HG03025 (cell line): ENCODE results near the gene TAF1C.

Experiments used
- ATAC-seq: cut with Tn5 transposase; IDR thresholded peaks from one replicate; pipeline ENCODE4 v1.9.1; 2021; ENCODE audit warnings: mild to moderate bottlenecking, moderate library complexity; ENCODE audit not compliant: unreplicated experiment, low FRiP score

TAF1C gene

GRCh38 chr16:84166796-84167695, 19.8 kb downstream of the TAF1C start:
- ATAC-seq = no peak

DNA sequence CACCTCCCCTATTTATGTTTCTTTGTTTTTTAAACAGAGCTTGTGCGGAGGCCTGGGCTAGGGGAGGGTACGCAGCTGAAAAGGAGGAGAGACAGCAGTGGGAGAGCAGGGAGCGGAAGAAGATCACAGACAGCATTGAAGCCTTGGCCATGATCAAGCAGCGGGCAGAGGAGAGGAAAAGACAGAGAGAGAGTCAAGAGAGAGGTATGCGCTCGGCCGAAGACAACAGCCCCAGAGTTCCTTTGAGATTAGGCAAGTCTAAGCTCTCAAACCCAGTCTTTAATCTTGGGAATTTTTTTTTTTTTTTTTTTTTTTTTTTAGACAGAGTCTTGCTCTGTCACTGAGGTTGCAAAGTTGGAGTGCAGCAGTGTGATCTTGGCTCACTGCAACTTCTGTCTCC, 21.1 kb downstream of the TAF1C start:
- ATAC-seq = no peak

- ATAC-seq = no peak
These were observed 25.1 kb downstream of the TAF1C start for GRCh38 chr16:84161801-84162200.

- ATAC-seq = no peak
These were observed 25.8 kb downstream of the TAF1C start for GRCh38 chr16:84161037-84161436.

DNA sequence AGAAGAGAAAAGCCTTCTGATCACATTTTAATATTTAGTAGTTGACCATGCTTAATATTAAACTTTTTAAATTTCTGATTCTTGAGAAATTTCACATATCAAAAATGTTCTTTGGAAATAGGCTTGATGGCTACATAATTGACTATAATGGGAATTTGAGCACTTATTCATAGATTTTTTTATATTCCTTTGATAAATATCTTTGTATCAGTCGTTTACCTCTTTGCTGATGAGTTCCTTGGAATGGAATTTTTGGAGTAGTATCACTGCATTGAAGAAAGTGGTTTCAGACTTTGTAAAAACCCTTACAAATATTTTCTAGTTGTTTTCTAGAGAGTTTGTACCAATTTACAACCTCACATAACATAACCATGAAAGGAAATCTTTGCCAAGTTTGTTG, 27.1 kb downstream of the TAF1C start:
- no peak for ATAC-seq

DNA sequence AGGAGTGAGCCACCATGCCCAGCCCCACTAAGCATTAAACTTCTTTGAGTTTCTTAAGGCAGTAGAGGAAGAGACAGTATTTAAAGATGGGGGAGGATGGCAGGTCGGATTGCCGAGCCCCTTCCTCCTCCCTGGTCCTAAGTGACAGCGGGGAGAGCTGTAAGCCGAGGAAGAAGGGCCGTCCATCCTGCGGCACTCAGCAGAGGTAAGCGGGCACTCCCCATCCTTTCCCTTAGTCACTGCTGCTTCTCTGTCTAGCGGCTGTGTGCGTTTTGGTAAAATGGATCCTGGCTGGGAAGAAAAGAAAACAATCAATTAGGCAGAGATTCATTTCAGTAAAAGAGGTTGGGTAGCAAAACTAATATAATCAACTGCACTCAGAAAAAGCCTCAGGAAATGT, 27.9 kb downstream of the TAF1C start:
- ATAC-seq = no peak

GRCh38 chr16:84156342-84156784, 30.5 kb downstream of the TAF1C start:
- ATAC-seq = no peak

GRCh38 chr16:84155771-84156170, 31.1 kb downstream of the TAF1C start:
- ATAC-seq = no peak

GRCh38 chr16:84155226-84155625, 31.6 kb downstream of the TAF1C start:
- ATAC-seq = no peak

DNA sequence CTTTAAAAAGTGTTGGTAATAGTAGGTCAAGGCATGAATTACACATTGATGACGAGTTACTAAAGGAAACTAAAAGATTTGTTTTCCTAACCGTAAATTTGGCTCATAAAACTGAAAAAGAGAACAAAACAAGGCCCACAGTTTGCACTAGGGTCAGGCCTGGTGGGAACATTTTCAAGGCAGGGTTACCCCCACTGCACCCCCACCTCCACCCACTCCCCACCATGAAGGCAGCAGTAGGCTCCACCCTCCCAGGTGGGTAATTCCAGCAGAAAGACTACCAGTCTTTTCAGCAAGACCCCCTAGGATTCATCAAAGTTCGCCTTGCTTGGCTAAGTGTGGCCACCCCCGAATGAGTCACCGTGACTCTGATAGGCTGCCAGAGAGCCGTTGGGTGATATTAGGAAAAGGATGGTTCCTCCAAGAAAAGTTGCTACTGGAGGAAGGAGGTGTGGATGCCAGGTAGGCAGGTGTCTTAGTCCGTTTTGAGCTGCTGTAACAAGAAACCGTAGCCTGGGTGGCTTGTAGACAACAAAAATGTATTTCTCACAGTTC, 33.1 kb downstream of the TAF1C start:
- ATAC-seq = no peak

GRCh38 chr16:84150926-84151325, 35.9 kb downstream of the TAF1C start:
- ATAC-seq = no peak

- ATAC-seq = peak; percentile 80
These were observed 41.8 kb downstream of the TAF1C start, which contains the start of the genes DNAAF1 and HSDL1 for GRCh38 chr16:84144859-84145639. Gene DNAAF1, plus strand, starts transcription at chr16:84145308. Its CDS starts 133 bp downstream, at chr16:84145441. Gene HSDL1, minus strand, starts transcription at chr16:84145177. Its CDS starts 13,856 bp downstream, at chr16:84131321.

GRCh38 chr16:84144209-84144858, 42.5 kb downstream of the TAF1C start:
- ATAC-seq = no peak

- no peak for ATAC-seq
These were observed 43.1 kb downstream of the TAF1C start for GRCh38 chr16:84143784-84144199.

GRCh38 chr16:84143081-84143480, 43.8 kb downstream of the TAF1C start:
- ATAC-seq = no peak

- ATAC-seq = no peak
These were observed 45.6 kb downstream of the TAF1C start for GRCh38 chr16:84141143-84141670.

- ATAC-seq = no peak
These were observed 47.1 kb downstream of the TAF1C start for GRCh38 chr16:84139628-84140258.

DNA sequence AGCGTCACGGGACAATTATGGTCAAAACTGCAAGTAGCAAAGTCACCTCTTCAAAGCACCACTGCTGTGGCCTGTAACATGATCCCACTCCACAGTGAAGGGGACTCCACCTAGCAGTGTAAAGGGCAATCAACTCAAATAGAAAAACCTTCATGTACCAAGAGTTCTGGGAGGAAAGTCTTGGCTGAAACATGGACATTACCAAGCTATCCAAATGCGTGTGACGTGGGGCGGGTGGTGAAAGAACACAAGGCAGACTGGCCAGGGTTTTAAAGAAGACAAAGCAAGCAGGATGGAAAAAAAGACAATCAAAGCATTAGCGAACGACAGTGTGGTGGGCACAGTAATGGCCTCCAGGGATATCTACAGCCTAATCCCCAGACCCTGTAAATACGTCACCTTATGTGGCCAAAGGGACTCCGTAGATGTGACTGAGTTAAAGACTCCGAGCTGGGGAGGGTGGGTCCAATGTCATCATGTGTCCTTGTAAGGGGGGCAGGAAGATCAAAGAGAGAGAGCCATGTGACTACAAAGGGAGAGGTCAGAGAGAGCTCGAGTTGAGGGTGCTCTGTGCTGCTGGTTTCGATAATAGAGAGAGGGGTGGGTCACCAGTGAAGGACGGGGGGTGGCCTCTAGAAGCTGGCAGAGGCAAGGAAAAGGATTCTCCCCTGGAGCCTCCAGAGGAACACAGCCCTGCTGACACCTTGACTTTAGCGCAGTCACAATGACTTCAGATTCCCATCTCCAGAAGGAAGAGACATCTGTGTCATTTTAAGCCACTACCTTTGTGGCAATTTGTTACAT, 47.8 kb downstream of the TAF1C start:
- no peak for ATAC-seq

GRCh38 chr16:84138500-84138823, 48.4 kb downstream of the TAF1C start:
- no peak for ATAC-seq
